ENCODE measurements around the gene PDLIM5.

DNA sequence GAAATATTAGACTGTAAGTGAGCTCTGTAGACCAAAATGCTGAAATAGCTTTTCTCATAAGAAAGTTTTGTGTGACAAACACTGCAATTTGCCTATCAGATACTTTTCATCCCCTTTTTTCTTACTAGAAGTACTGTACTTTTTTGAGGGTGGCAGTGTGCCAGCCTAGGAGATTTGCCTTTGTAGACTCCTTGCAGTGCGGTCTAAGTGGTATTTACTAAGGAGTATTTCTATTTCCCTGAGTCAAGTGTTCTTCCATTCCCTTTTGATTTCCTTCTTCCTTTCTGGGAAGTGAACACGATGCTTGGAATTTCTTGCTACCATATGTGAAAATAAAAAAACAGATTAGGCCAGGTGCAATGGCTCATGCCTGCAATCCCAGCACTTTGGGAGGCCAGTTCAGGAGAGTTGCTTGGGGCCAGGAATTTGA lies 34.6 kb downstream of the PDLIM5 start:
- TF ChIP-seq CTCF (IDR thresholded peaks at IDR 0.05) (no peak), POLR2A (IDR thresholded peaks at IDR 0.05) (no peak)
